Measurements from ENCODE around the gene GPN3.
"Not testable (repeated sequence)": the region's sequence is repeated elsewhere in the genome, so short reads cannot be mapped to it uniquely, and the experiment has no call there.

Gene GPN3

GRCh38 chr12:110421159-110421661 is 46.8 kb downstream of the GPN3 start:
- H3K4me3 Mint-ChIP-seq = no peak overlapping the region
- peaks cover 5% of the 10 kb centered on the region for H3K27me3 Mint-ChIP-seq
- H3K9me3 Mint-ChIP-seq = no peaks in the 10 kb centered on the region
- H3K4me1 Mint-ChIP-seq = peaks cover 8% of the 10 kb centered on the region
- ATAC-seq (ENCODE audit: low read depth) = no peak
- peaks cover 1% of the 10 kb centered on the region for H3K36me3 Mint-ChIP-seq
- no peak for DNase-seq (ENCODE audit: low spot score in 2 of 2)
- H3K27ac Mint-ChIP-seq = no peak overlapping the region

DNA sequence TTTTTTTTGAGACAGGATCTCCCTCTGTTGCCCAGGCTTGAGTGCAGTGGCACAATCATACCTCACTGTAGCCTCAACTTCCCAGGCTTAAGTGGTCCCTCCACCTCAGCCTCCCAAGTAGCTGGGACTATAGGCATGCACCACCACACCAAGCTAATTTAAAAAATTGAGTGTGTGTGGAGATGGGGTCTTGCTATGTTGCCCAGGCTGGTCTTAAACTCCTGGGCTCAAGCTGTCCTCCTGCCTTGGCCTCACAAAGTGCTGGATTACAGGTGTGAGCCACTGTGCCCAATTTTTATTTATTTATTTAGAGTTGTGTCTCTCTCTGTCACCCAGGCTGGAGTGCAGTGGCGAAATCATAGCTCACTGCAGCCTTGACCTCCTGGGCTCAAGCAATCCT is 47.4 kb downstream of the GPN3 start:
- not testable (repeated sequence) for ATAC-seq (ENCODE audit: low read depth); DNase-seq (ENCODE audit: low spot score in 2 of 2); H3K4me3 Mint-ChIP-seq; H3K27me3 Mint-ChIP-seq; H3K36me3 Mint-ChIP-seq; H3K4me1 Mint-ChIP-seq; H3K27ac Mint-ChIP-seq; H3K9me3 Mint-ChIP-seq

DNA sequence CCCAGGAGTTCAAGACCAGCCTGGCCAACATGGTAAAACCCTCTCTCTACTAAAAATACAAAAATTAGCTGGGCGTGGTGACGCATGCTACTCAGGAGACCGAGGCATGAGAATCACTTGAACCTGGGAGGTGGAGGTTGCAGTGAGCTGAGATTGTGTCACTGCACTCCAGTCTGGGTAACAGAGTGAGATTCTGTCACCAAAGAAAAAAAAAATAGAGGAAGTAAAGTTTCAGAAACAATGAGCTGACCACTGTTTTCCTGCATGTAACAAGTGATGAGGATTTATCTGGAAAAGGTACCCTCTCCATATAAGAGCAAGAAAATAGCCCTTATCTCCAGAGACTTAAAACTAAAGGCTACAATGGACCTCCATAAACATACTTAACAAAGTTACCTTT is 50.9 kb downstream of the GPN3 start:
- H3K36me3 Mint-ChIP-seq; H3K4me1 Mint-ChIP-seq; H3K27me3 Mint-ChIP-seq; DNase-seq (ENCODE audit: low spot score in 2 of 2); H3K9me3 Mint-ChIP-seq; H3K4me3 Mint-ChIP-seq; H3K27ac Mint-ChIP-seq: not testable (repeated sequence)
- ATAC-seq (ENCODE audit: low read depth) = peak; percentile 60

DNA sequence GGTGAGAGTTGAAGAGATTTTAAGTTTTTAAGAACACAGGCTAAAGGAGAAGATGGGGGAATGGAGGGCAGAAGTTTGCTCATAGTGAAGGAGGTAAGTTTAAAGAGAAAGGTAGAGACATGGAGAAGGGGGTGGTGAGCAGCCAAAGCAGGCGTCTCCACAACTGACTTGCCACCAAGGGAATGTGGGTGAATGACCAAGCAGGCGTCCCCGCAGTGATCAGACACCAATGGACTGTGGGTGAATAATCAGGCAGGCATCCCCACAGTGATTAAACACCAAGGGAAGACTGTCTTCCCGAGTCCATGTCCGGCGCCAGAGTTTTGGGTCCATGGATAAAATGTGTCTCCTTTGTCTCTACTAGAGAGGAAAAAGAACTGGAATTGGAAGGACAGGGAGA is 58.0 kb downstream of the GPN3 start:
- not testable (repeated sequence) for H3K4me3 Mint-ChIP-seq

GRCh38 chr12:110405126-110405662 is 62.9 kb downstream of the GPN3 start:
- not testable (repeated sequence) for H3K27ac Mint-ChIP-seq; DNase-seq (ENCODE audit: low spot score in 2 of 2); H3K27me3 Mint-ChIP-seq; ATAC-seq (ENCODE audit: low read depth); H3K4me3 Mint-ChIP-seq; H3K36me3 Mint-ChIP-seq; H3K4me1 Mint-ChIP-seq; H3K9me3 Mint-ChIP-seq

More for the DNA sequence above, 58.0 kb downstream of the GPN3 start:
- not testable (repeated sequence) for H3K4me1 Mint-ChIP-seq; H3K27me3 Mint-ChIP-seq; H3K27ac Mint-ChIP-seq; DNase-seq (ENCODE audit: low spot score in 2 of 2); H3K9me3 Mint-ChIP-seq; H3K36me3 Mint-ChIP-seq; ATAC-seq (ENCODE audit: low read depth)

DNA sequence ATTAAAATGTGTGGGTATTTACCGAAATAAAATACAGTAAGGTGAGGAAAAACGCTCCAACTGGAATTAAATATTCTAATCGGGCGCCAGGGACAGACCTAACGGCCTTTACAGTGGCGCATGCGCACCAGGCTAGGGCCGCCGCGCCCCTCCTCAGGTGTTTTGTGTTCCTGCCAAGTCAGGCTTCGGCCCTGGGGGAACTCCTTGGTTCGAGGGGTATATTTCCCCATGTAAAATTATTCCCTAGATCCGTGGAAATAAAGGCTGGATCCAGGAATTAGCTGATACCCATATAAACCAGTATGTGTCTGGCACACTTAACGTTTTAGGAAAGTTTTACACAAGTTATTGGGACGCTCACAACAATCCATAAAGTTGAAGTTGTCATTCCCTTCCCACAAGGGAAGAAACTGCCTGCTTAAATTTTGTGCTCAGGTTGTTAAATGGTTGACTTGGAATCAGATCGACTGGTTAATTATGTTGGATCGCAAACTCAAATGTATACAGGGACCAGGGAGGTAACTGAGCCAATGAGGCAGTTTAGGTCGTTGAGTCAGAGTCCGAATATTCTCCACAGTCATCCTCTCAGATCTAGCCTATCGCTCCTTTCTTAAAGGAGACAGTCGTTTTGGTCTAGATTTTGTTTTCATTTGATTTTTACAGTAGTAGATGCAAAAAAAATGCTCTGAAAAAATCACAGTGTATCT is 63.9 kb downstream of the GPN3 start:
- H3K27ac Mint-ChIP-seq = peak overlapping the region; percentile 98

DNA sequence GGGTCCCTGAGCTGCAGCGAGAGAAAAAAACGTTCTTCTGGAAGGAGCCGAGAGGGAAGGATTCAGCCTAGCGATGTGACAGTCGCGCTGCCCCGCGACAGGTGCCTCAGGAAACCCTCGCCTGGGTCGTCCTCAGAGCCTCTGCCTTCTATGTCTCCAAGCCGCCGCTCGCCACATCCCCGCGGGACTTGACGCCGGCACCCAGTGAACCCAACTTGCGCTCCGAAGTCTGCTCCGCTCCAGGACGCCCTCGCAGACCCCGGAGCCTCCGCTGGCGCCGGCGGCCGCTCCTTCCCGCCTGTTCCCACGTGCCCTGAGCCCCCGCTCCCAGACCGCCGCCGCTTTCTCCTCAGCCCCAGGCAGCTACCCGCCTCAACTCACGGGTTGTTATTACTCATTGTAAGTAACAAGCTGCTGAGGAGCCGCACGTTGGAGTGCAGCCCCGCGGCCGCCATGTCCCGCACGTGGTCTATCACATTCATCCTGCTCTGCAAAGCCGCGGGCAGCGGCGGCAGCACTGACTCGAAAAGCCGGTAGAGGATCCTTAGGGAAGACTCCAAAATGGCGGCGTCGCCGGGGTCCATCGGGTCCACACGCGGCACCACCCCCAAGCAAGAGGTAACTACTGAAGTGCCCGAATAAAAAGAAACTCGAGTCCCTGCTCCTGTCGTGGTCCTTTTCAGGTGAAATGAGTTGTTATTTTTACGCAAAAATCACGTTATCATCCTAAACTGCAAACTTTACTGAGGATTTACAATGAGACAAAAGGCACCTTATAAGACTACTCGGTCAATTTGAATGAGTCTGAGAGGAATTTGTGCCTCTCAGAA is 64.7 kb downstream of the GPN3 start, which contains the start of gene ANAPC7:
Gene ANAPC7 (minus strand): TSS at position 563 of the 830 bp plus-strand sequence. CDS start 81 bp downstream, at position 482.
- ATAC-seq (ENCODE audit: low read depth) = peak; percentile 89
- Mint-ChIP-seq H3K4me3 (peak within 1 kb of the TSS; percentile 99), H3K9me3 (no peaks in the 10 kb centered on the region), H3K27me3 (no peaks in the 10 kb centered on the region), H3K4me1 (peaks cover 6% of the 10 kb centered on the region), H3K27ac (peak within 1 kb of the TSS; percentile 98), H3K36me3 (peaks cover 2% of the 10 kb centered on the region)
- peak; percentile 80 to 84 for DNase-seq (ENCODE audit: low spot score in 2 of 2)

More for the DNA sequence above, 63.9 kb downstream of the GPN3 start:
- peak; percentile 73 to 78 for DNase-seq (ENCODE audit: low spot score in 2 of 2)
- Mint-ChIP-seq H3K36me3 (peaks cover 2% of the 10 kb centered on the region), H3K9me3 (no peaks in the 10 kb centered on the region), H3K4me3 (peak overlapping the region; percentile 99), H3K4me1 (peaks cover 6% of the 10 kb centered on the region), H3K27me3 (no peaks in the 10 kb centered on the region)
- ATAC-seq (ENCODE audit: low read depth) = peak; percentile 68
